Colon (tissue), 2 donors: Measurements from ENCODE around the gene PRDM8.
"Not testable (repeated sequence)": the region's sequence is repeated elsewhere in the genome, so short reads cannot be mapped to it uniquely, and the experiment has no call there.

Experiments used
- FAIRE-seq: peaks from 2 replicates; lab custom pipeline; 2012; peaks lifted over from hg19 to GRCh38; lab: Jason Lieb, UNC
- donor health status: control.
- donor health status: control.

Gene PRDM8

GRCh38 chr4:80228460-80228859, 31.2 kb downstream of the PRDM8 start:
- no peak for FAIRE-seq

- FAIRE-seq: no peak
Measured at GRCh38 chr4:80229128-80229527, 31.8 kb downstream of the PRDM8 start.

- FAIRE-seq: no peak
Measured at GRCh38 chr4:80229590-80229989, 32.3 kb downstream of the PRDM8 start.

DNA sequence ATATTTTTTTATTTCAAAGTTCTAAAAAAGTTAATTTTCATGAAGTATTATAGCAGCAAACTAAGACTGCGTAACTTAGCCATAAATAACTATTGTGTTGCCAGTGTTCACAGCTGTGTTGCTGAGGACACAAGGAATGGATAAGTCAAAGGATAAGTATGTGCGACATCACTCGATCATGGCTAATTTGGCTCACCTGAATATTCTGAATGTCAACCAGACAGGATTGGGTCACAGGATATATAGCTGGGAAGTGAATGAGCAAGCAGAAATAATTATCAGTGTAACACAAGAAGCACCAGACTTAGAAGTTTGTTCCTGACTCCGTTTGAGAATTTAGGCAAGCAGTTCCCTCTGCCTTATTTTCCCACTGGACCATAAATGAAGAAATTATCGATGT, 33.9 kb downstream of the PRDM8 start:
- FAIRE-seq: no peak

- FAIRE-seq: no peak
Measured at GRCh38 chr4:80232707-80233370, 35.5 kb downstream of the PRDM8 start.

GRCh38 chr4:80233390-80233789, 36.1 kb downstream of the PRDM8 start:
- no peak for FAIRE-seq

- no peak for FAIRE-seq
Measured at GRCh38 chr4:80235451-80235850, 38.1 kb downstream of the PRDM8 start.

DNA sequence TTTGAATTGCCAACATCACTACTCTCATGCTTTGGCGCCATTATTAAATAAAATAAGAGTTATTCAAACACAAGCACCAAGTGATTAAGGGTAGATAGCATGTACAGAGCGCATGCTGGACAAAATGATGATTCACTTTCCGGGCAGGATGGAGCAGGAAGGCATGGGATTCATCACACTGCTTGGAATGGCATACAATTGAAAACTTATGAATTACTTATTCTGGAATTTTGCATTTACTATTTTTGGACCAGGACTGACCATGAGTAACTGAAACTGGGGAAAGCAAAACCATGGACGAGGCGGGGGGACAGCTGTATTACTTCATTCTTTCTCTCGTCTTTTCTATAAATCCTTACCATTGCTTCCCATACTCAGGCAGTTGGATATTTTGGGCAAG, 40.7 kb downstream of the PRDM8 start:
- FAIRE-seq: no peak

- no peak for FAIRE-seq
Measured at GRCh38 chr4:80239480-80240150, 42.3 kb downstream of the PRDM8 start.

GRCh38 chr4:80240976-80241375, 43.7 kb downstream of the PRDM8 start:
- no peak for FAIRE-seq

DNA sequence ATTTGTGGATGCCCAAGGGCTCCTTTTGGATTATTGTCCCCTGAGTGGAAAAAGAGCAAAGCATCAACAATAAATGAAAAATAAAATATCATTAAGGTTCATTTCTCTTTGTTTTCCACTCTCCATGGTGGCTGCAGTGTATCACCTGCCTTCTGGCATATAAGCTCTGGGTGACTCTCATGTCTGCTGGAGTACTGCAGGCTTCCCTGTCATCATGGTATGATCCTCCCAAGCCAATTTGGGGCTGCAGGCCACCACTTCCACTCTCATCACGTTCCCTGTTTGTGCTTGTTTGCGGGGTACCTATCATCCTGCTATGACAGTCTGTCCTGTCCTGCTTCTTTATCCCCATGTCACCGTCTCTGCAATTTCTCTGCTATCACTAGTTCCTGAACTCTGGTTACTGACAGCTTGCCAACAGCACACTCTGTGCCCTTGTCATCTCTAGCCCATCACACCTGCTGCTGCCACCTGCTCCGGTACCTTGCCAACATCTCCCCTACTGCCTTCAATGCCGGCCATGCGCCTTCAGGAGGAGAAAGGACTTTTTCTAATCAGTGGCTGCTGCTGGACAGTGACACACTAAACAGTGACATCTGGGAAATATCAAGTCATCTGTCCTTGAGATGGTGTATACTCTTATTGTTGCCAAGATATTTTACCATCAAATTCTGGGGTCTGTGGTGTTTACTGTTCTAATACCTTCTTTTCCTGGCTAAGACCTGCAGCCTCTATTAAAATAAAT, 46.1 kb downstream of the PRDM8 start:
- no peak for FAIRE-seq

DNA sequence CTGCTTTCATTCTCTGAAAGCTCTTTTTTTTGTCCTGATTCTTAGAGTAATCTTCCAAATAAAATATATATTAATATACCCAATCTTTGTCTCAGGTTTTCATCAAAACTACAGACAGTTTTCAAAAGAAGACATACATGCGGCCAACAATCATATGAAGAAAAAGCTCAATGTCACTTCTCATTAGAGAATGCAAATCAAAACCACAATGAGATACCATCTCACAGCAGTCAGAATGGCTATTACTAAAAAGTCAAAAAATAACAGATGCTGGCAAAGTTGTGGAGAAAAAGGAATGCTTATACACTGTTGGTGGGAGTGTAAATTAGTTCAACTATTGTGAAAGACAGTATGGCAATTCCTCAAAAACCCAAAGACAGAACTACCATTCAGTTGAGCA, 50.2 kb downstream of the PRDM8 start:
- FAIRE-seq: not testable (repeated sequence)

DNA sequence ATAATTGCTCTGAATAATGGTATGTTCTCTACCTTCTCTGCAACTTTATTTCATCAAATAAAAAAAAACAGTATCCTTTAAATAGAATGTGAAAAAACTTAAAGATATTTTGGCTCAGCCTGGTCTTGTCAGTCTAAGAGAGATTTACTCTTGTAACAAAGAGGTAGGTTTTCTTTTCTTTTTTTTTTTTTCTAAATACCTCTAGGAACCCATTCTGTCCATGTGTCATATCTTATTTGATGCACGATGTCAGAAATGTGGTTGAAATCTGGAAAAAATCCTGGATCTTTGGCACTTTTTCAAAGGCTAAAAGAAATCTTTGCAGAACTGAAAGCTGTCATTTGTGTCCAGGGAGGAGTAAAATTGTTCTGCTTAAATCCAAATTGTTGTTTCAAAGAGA, 51.8 kb downstream of the PRDM8 start:
- FAIRE-seq: no peak

- no peak for FAIRE-seq
Measured at GRCh38 chr4:80252427-80252826, 55.1 kb downstream of the PRDM8 start.

DNA sequence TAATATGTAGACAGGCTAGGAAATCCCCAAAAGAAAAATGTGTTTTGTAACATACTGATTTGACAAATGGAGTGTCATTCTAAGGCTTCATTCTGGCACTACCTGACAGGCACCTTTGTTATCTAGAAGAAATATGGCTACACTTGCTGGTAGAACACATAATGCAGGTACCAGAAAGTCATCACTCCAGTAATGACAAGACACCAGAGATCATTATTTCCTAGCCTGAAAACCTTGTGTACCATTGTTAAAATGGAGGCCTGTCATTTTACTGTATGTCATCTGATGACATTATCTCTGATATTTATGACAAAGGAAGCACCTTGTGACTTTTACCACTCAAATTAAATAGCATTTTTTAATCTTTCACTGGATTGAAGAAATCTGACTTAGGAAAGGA, 55.6 kb downstream of the PRDM8 start:
- FAIRE-seq: no peak

DNA sequence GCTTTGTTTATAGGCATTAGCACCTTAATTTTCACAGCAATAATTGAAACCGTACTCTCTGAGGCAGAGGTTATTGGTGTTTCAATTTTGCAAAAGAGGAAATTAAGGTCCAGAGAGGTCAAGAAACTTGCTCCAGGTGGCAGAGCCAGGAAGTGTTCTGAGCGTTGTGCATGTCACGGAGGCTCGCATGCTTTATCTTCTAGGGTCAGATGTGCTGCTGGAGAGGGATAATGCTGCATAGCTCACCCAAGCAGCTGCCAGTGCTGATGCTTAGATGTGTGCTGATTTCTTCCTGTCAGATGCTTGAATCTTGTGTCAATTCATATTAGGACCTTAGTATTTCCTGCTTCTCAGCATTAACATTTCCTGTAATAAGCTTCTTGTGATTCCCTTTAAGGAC, 56.2 kb downstream of the PRDM8 start:
- FAIRE-seq: no peak
